Mesothelial cell of epicardium (in vitro differentiated cells): ENCODE measurements around the gene HPSE2. TPM values are rescaled to one million over a fixed set of nuclear protein-coding genes. Genes with fewer than 3 reads are reported as not detected.

Source experiments
- DNase-seq, 2 experiments: peaks; one replicate each; pipeline ENCODE4 v3.0.0; 2021; ENCODE audit warnings: low spot score in 2 of 2; ENCODE audit not compliant: unreplicated experiment in 2 of 2
- H3K27ac Mint-ChIP-seq: 2 replicates; pipeline ENCODE4 v1.8.0; 2021; ENCODE audit warnings: mixed read lengths
- H3K27me3 Mint-ChIP-seq: 2 replicates; pipeline ENCODE4 v1.8.0; 2021; ENCODE audit warnings: low read depth, mixed read lengths
- H3K36me3 Mint-ChIP-seq: 2 replicates; pipeline ENCODE4 v1.8.0; 2021; ENCODE audit warnings: mixed read lengths
- H3K4me1 Mint-ChIP-seq: 2 replicates; pipeline ENCODE4 v1.8.0; 2021; ENCODE audit warnings: mixed read lengths
- H3K4me3 Mint-ChIP-seq: 2 replicates; pipeline ENCODE4 v1.8.0; 2021; ENCODE audit warnings: mild to moderate bottlenecking, moderate library complexity, mixed read lengths
- H3K9me3 Mint-ChIP-seq: 2 replicates; pipeline ENCODE4 v1.8.0; 2021; ENCODE audit warnings: mixed read lengths
- total RNA-seq: library from RNA; stranded (reverse); gene quantifications from 3 replicates; pipeline ENCODE4 v1.2.1, GENCODE V29; 2021
- TF ChIP-seq, protein P1 (sequence below): fragments of 200-600 bp; sonication (generic); IDR thresholded peaks from one replicate; pipeline ENCODE4 v1.5.0; 2021; ENCODE audit warnings: antibody characterized with exemption; ENCODE audit not compliant: unreplicated experiment

Gene HPSE2
- total RNA-seq, 1 donor from 2014 or later = 2.3 TPM

DNA sequence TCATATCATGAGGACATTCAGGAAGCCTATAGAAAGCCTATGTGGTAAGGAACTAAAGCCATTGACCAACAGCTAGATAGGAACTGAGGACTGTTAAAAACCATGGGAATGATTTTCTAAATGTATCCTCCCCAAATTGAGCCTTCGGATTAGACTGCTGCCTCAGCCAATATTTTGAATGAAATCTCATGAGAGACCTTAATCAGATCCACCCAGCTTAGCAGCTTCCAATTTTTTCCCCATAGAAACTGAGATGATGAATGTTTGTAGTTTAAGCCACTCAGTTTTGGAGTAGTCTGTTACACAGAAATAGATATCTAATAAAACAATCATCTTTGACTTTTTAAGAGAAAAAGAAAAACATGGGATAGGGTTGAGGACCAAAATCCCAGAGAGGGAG is 292.0 kb downstream of the HPSE2 start:
- H3K36me3 Mint-ChIP-seq = no peaks in the 10 kb centered on the region
- no peak for DNase-seq
- no peaks in the 10 kb centered on the region for H3K4me1 Mint-ChIP-seq
- H3K27me3 Mint-ChIP-seq = peaks cover 2% of the 10 kb centered on the region
- peaks cover 9% of the 10 kb centered on the region for H3K9me3 Mint-ChIP-seq
- H3K4me3 Mint-ChIP-seq = no peak overlapping the region
- TF ChIP-seq, protein P1, sequence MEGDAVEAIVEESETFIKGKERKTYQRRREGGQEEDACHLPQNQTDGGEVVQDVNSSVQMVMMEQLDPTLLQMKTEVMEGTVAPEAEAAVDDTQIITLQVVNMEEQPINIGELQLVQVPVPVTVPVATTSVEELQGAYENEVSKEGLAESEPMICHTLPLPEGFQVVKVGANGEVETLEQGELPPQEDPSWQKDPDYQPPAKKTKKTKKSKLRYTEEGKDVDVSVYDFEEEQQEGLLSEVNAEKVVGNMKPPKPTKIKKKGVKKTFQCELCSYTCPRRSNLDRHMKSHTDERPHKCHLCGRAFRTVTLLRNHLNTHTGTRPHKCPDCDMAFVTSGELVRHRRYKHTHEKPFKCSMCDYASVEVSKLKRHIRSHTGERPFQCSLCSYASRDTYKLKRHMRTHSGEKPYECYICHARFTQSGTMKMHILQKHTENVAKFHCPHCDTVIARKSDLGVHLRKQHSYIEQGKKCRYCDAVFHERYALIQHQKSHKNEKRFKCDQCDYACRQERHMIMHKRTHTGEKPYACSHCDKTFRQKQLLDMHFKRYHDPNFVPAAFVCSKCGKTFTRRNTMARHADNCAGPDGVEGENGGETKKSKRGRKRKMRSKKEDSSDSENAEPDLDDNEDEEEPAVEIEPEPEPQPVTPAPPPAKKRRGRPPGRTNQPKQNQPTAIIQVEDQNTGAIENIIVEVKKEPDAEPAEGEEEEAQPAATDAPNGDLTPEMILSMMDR = no peak
- no peak overlapping the region for H3K27ac Mint-ChIP-seq

DNA sequence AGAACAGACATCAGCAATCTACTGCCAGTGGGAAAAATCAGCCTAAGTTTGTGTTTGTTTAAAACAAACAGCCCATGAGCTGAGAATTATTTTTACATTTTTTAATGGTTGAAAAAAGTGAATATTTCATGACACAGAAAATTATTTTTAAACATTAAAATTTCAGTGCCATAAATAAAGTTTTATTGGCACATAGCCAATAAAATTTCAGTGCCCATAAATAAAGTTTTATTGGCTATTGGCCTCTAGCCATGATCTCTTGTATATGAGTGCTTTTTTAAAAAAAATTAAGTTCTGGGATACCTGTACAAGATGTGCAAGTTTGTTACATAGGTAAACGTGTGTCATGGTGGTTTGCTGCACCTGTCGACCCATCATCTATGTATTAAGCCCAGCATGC is 305.9 kb downstream of the HPSE2 start:
- Mint-ChIP-seq H3K4me1 (no peaks in the 10 kb centered on the region), H3K4me3 (no peak overlapping the region), H3K9me3 (peaks cover 18% of the 10 kb centered on the region), H3K36me3 (no peaks in the 10 kb centered on the region), H3K27ac (no peak overlapping the region), H3K27me3 (peaks cover 7% of the 10 kb centered on the region)
- no peak for DNase-seq
- TF ChIP-seq, protein P1 = no peak

DNA sequence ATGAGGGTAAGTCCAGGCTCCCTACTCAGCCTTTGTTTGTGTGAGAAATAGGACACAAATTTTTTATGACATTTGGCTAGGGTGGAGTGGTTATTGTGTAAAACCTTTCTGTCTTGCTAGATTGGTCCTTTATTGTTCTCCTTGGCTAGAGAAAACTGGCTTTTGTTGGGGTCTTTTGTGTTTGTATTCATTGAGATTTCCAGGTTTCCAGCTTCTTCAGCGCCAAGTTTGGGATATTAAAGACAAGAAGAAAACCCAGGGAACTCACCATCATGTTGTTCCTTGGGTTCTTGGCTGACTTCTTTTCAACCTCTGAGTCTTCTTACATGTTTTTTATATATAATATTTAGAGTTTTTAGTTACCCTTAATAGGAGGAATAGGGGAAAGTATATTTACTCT is 310.0 kb downstream of the HPSE2 start:
- Mint-ChIP-seq H3K4me3 (no peak overlapping the region), H3K4me1 (no peaks in the 10 kb centered on the region), H3K27ac (no peak overlapping the region), H3K9me3 (peaks cover 5% of the 10 kb centered on the region), H3K27me3 (peaks cover 7% of the 10 kb centered on the region), H3K36me3 (no peaks in the 10 kb centered on the region)
- DNase-seq = no peak
- TF ChIP-seq, protein P1 = no peak

DNA sequence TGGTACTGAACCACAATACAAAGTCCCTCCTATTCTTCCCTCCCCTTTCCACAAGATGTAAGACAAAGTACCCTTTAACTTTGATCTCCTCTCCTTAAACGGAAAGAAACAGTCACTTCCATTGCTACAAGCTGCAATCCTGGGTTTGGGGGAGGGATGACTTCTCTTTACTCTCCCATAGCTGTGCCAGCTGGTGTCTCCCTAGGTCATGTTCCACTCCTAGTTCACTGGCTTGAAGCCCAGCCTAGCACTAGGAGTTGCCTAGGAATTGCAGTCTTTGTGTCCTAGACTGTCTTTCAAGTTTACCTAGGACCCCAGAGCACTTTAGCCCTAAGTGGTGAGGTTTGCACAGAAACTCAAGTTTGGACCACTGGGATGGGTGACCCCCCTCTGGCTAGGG is 311.1 kb downstream of the HPSE2 start:
- H3K27ac Mint-ChIP-seq = no peak overlapping the region
- no peak for DNase-seq
- H3K9me3 Mint-ChIP-seq = peaks cover 5% of the 10 kb centered on the region
- H3K27me3 Mint-ChIP-seq = peaks cover 7% of the 10 kb centered on the region
- TF ChIP-seq, protein P1 = no peak
- H3K36me3 Mint-ChIP-seq = no peaks in the 10 kb centered on the region
- H3K4me3 Mint-ChIP-seq = no peak overlapping the region
- H3K4me1 Mint-ChIP-seq = no peaks in the 10 kb centered on the region

DNA sequence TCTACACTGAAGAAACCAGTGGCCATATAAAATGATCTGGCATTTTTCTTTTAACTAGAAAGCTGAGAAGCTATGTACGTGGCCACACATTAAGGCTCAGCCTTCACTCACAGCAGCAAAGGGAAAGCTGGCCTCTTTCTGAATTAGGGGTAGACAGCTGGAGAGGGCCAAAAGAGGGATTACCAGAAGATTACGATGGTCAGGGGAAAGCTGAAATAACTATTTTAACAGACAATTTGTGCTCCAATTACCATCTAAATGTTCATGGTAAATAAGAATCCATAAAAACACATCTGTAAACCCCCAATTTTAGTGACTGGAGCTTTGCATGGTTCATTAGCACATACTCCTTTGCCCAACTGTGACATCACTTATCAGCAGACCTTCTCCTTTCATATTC is 314.3 kb downstream of the HPSE2 start:
- no peak overlapping the region for H3K4me3 Mint-ChIP-seq
- no peaks in the 10 kb centered on the region for H3K4me1 Mint-ChIP-seq
- no peaks in the 10 kb centered on the region for H3K9me3 Mint-ChIP-seq
- no peak overlapping the region for H3K27ac Mint-ChIP-seq
- DNase-seq = no peak
- TF ChIP-seq, protein P1 = no peak
- no peaks in the 10 kb centered on the region for H3K36me3 Mint-ChIP-seq
- H3K27me3 Mint-ChIP-seq = peaks cover 2% of the 10 kb centered on the region

DNA sequence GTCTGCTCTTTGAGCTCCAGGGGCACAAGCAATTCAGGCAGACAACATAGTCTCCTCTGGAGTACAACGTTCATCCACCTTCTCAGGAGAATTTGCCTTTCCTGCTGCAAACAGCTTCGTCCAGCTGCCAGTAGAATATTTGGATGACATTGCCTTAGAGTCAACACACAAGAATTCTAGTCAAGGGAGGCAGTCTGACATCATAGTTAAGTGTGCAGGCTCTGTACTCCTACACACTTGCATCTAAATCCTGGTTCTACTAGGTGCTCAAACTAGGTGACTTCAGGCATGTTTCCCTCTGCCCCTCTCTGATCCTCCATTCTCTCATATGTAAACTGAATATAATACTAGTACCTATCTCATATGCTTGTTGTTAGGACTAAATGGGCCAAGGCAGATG is 314.8 kb downstream of the HPSE2 start:
- H3K4me3 Mint-ChIP-seq = no peak overlapping the region
- TF ChIP-seq, protein P1 = no peak
- H3K36me3 Mint-ChIP-seq = no peaks in the 10 kb centered on the region
- H3K27me3 Mint-ChIP-seq = peaks cover 2% of the 10 kb centered on the region
- H3K4me1 Mint-ChIP-seq = no peaks in the 10 kb centered on the region
- no peak overlapping the region for H3K27ac Mint-ChIP-seq
- DNase-seq = no peak
- H3K9me3 Mint-ChIP-seq = no peaks in the 10 kb centered on the region
